NCI-H510A (cell line): ENCODE results near the gene NPM3.

Experiments used
- DNase-seq: peaks from one replicate; lab custom pipeline; 2025; lab: John Stamatoyannopoulos, UW

The NPM3 gene

GRCh38 chr10:101758858-101759257 is 24.4 kb downstream of the NPM3 start:
- DNase-seq = no peak

- no peak for DNase-seq
Measured at GRCh38 chr10:101752241-101752640, 31.0 kb downstream of the NPM3 start.

GRCh38 chr10:101749047-101750016 is 33.9 kb downstream of the NPM3 start:
- DNase-seq = no peak

GRCh38 chr10:101748496-101748895 is 34.8 kb downstream of the NPM3 start:
- no peak for DNase-seq

- no peak for DNase-seq
Measured at GRCh38 chr10:101745074-101745696, 38.1 kb downstream of the NPM3 start.

GRCh38 chr10:101744267-101744666 is 39.0 kb downstream of the NPM3 start:
- no peak for DNase-seq

- no peak for DNase-seq
Measured at GRCh38 chr10:101741938-101742337, 41.3 kb downstream of the NPM3 start.

GRCh38 chr10:101736666-101737065 is 46.6 kb downstream of the NPM3 start:
- DNase-seq = no peak

GRCh38 chr10:101732096-101732495 is 51.1 kb downstream of the NPM3 start:
- DNase-seq = no peak
